Panc1 (cell line): ENCODE measurements around the gene ASPSCR1. TPM values are rescaled to one million over a fixed set of nuclear protein-coding genes. Genes with fewer than 3 reads are reported as not detected.
A peak's percentile ranks its signal among the peaks of the same experiment; 100 is the strongest.

Experiments used
- ATAC-seq: fragments of 200-7000 bp; cut with Tn5 transposase; 2 replicates; pipeline ENCODE4 v1.9.1; 2020; ENCODE audit warnings: mild to moderate bottlenecking, moderate library complexity
- BruUV-seq: library from RNA; stranded (reverse); fragments of 400-500 nt; replicated peaks from 2 replicates; lab custom pipeline; 2021; lab: Mats Ljungman, UMichigan
- CTCF ChIA-PET: fragments of 300-600 bp; sonication (Branson Sonifier 250); formaldehyde crosslinking; loops from one replicate; lab custom pipeline; 2022; ENCODE audit warnings: antibody characterized with exemption; lab: Charles Lee
- POLR2A ChIA-PET: fragments of 300-600 bp; sonication (Branson Sonifier 250); formaldehyde crosslinking; loops from one replicate; lab custom pipeline; 2022; ENCODE audit warnings: antibody characterized with exemption; lab: Charles Lee
- DNase-seq: peaks from one replicate; pipeline ENCODE4 v3.0.0-alpha.2; 2010; ENCODE audit warnings: low read depth, low spot score
- H3K27ac ChIP-seq: 2 replicates; pipeline ENCODE4 v1.5.1; 2011; ENCODE audit warnings: mild to moderate bottlenecking, low read length, inconsistent platforms
- H3K27me3 ChIP-seq: fragments of 200-500 bp; sonication (Bioruptor generic); 2 replicates; pipeline ENCODE4 v1.6.0; 2014; ENCODE audit warnings: low read length, inconsistent platforms; ENCODE audit not compliant: control insufficient read depth, insufficient read depth
- H3K36me3 ChIP-seq: fragments of 200-500 bp; sonication (Bioruptor generic); 2 replicates; pipeline ENCODE4 v1.5.1; 2014; ENCODE audit warnings: inconsistent platforms, mild to moderate bottlenecking, low read length, moderate library complexity; ENCODE audit not compliant: control insufficient read depth, insufficient read depth
- H3K4me1 ChIP-seq: 2 replicates; pipeline ENCODE4 v1.5.1; 2011; ENCODE audit warnings: inconsistent platforms, mild to moderate bottlenecking, low read length, moderate library complexity; ENCODE audit not compliant: control insufficient read depth, insufficient read depth
- H3K4me3 ChIP-seq, 2 experiments: 2 replicates each; pipeline ENCODE4 v1.5.1; 2011 to 2012; ENCODE audit warnings: low read depth in 2 of 2, low read length in 2 of 2, mild to moderate bottlenecking in 2 of 2, inconsistent platforms in 1 of 2, moderate library complexity in 1 of 2
- H3K9me3 ChIP-seq: fragments of 200-500 bp; sonication (Bioruptor generic); 2 replicates; pipeline ENCODE4 v1.5.1; 2014; ENCODE audit warnings: low read depth, mild to moderate bottlenecking, inconsistent platforms, low read length, moderate library complexity; ENCODE audit not compliant: control insufficient read depth, insufficient read depth
- POLR2AphosphoS5 ChIP-seq: IDR thresholded peaks from 2 replicates; pipeline ENCODE4 v1.6.1; 2012; ENCODE audit warnings: mild to moderate bottlenecking, low read depth, low read length, moderate library complexity
- SIN3A ChIP-seq: IDR thresholded peaks from 2 replicates; pipeline ENCODE4 v1.6.1; 2012; ENCODE audit warnings: low read depth, mild to moderate bottlenecking, low read length, moderate library complexity, borderline replicate concordance; ENCODE audit not compliant: insufficient read depth
- TCF7L2 ChIP-seq: IDR thresholded peaks from 2 replicates; pipeline ENCODE4 v1.6.1; 2011; ENCODE audit warnings: mild to moderate bottlenecking, low read depth, low read length, inconsistent platforms
- in situ Hi-C: cut with HindIII; loops from 2 replicates; pipeline ENCODE4 v1.10.0; 2016; ENCODE audit warnings: low sequenced_read_pairs, low pct_unique_long_range_greater_than_20kb
- intact Hi-C: fragments of 100-400 bp; cut with micrococcal nuclease; formaldehyde crosslinking; loops from one replicate; pipeline ENCODE4 v1.10.0; 2022; ENCODE audit not compliant: unreplicated experiment
- total RNA-seq: library from RNA; stranded (reverse); gene quantifications from one replicate; pipeline ENCODE4 v1.2.1, GENCODE V29; 2021; ENCODE audit not compliant: unreplicated experiment
- TF ChIP-seq, protein P1 (sequence below), 2 experiments: IDR thresholded peaks; 2 replicates each; pipeline ENCODE4 v1.6.1; 2011 to 2012; ENCODE audit warnings: low read depth in 2 of 2, control low read depth in 1 of 2, low read length in 1 of 2, mild to moderate bottlenecking in 1 of 2, moderate library complexity in 1 of 2; ENCODE audit not compliant: insufficient read depth in 1 of 2
- TF ChIP-seq, protein P2 (sequence below): fragments of 450-650 bp; IDR thresholded peaks from 2 replicates; pipeline ENCODE4 v1.5.1; 2017; ENCODE audit warnings: mild to moderate bottlenecking

Gene ASPSCR1
- total RNA-seq, 1 experiment from 2014 or later, result 64.7 TPM

DNA sequence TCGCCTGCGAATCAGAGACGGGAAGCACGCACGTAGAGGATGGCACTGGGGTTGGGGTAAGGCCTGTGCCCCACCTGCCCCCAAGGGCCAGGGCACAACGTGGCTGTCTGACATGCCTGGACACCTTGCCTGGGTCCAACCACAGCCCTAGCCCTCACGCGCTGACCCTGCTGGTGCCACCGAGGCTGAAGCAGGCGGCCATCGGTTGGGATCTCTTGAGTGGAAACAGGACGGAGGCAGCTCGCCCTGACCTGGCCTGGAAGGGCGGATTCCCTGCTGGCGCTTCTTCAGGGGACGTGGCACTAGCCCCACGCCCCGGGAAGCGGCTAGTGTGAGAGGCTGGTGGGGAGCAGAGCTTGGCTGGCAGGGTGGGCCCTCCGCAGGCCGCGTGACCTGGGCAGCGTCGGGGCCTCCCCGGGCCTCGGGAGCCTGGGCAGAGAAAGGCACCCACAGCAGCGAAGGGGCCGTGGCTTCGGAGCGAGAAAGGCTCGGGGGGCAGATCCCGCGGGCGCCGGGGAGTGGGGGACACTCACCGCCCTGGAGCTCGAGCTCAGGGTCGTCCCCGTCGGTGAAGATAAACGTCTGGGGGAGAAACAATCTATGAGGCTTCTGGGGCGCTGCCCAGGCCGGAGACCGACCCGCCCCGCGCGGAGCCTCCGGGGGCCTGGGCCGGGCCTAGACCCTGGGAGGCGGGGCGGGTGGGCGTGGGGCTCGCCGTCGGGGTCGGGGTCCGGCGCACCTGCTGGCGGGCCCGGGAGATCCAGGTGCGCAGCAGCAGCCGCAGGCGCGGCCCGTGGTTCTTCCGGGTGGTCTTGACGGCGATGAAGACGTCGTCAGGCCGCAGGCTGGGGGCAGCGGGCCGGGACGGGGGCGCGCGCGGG, 73.6 kb downstream of the ASPSCR1 start:
- ChIA-PET CTCF (no interaction called here), POLR2A (interaction anchor here (0.6 kb wide), 3 partner anchors 9 to 431 kb away, joined by 3 to 4 read pairs (median 4); no protein-coding TSS in a partner anchor)
- Histone ChIP-seq H3K36me3 (peaks cover 9% of the 10 kb centered on the region), H3K9me3 (no peaks in the 10 kb centered on the region), H3K27me3 (no peaks in the 10 kb centered on the region), H3K4me1 (peaks cover 20% of the 10 kb centered on the region), H3K4me3 (peak overlapping the region; percentile 85 to 99), H3K27ac (peak overlapping the region; percentile 73)
- in situ Hi-C loops, result loop anchor here (10.0 kb wide), 1 partner anchor 84 kb away; no protein-coding TSS in a partner anchor
- no peak for DNase-seq
- intact Hi-C loops, result no loop called here
- no peak for TF ChIP-seq POLR2AphosphoS5
- TF ChIP-seq, protein P1, sequence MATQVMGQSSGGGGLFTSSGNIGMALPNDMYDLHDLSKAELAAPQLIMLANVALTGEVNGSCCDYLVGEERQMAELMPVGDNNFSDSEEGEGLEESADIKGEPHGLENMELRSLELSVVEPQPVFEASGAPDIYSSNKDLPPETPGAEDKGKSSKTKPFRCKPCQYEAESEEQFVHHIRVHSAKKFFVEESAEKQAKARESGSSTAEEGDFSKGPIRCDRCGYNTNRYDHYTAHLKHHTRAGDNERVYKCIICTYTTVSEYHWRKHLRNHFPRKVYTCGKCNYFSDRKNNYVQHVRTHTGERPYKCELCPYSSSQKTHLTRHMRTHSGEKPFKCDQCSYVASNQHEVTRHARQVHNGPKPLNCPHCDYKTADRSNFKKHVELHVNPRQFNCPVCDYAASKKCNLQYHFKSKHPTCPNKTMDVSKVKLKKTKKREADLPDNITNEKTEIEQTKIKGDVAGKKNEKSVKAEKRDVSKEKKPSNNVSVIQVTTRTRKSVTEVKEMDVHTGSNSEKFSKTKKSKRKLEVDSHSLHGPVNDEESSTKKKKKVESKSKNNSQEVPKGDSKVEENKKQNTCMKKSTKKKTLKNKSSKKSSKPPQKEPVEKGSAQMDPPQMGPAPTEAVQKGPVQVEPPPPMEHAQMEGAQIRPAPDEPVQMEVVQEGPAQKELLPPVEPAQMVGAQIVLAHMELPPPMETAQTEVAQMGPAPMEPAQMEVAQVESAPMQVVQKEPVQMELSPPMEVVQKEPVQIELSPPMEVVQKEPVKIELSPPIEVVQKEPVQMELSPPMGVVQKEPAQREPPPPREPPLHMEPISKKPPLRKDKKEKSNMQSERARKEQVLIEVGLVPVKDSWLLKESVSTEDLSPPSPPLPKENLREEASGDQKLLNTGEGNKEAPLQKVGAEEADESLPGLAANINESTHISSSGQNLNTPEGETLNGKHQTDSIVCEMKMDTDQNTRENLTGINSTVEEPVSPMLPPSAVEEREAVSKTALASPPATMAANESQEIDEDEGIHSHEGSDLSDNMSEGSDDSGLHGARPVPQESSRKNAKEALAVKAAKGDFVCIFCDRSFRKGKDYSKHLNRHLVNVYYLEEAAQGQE (IDR thresholded peaks at IDR 0.05; ENCODE audit: insufficient read depth in 1 of 2, low read depth in 2 of 2, low read length in 1 of 2), result no peak
- TF ChIP-seq, protein P2, sequence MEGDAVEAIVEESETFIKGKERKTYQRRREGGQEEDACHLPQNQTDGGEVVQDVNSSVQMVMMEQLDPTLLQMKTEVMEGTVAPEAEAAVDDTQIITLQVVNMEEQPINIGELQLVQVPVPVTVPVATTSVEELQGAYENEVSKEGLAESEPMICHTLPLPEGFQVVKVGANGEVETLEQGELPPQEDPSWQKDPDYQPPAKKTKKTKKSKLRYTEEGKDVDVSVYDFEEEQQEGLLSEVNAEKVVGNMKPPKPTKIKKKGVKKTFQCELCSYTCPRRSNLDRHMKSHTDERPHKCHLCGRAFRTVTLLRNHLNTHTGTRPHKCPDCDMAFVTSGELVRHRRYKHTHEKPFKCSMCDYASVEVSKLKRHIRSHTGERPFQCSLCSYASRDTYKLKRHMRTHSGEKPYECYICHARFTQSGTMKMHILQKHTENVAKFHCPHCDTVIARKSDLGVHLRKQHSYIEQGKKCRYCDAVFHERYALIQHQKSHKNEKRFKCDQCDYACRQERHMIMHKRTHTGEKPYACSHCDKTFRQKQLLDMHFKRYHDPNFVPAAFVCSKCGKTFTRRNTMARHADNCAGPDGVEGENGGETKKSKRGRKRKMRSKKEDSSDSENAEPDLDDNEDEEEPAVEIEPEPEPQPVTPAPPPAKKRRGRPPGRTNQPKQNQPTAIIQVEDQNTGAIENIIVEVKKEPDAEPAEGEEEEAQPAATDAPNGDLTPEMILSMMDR, result no peak
- TF ChIP-seq SIN3A, result no peak
- ATAC-seq, result peak; percentile 5; the same call in 1 of the 2 replicates
- BruUV-seq, result no TSS peak

DNA sequence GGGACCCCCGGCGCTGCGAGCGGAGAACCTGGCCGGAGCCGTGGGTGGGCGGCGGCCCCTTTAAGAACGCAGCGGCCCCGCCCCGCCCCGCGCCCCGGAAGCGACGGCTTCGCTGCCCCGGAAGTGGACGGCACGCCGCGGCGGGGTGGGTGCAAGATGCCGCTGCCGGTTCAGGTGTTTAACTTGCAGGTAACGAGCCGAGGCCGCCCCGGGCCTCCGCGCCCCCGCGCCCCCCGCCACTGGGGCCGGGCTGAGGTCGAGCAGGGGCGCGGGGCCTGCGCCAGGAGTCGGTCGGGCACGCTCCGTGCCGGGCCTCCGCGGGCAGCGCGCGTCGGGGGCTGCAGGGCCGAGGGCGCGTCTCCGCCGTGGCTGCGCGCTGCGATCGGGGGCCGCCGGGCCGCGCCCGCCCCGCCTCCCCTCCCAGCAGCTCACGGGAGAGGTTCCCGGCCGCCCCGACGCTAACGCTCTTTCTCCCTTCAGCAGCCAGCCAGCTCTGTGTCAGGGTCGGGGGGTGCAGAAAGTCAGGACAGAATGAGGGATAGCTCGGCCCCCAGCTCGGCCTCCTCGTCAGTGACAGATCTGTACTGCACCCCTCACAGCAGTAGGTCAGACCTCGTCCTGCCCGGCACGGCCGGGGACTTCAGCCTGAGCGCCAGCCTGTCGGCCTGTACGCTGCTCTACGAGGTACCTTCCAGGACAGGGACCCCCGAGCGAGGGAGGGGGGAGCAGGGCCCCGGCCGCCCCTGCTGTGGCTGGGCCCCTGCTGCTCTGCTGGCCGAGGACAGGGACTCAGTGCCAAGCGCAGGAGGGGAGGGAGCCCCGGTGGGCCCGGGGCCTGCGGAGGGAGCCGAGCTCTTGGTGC, 74.6 kb downstream of the ASPSCR1 start, which contains the start of the genes GPS1 and RFNG:
Gene GPS1, plus strand, starts transcription at position 123 of the 862 bp plus-strand sequence. Its CDS starts 34 bp downstream, at position 157.
Gene RFNG, minus strand, starts transcription at position 36 of the 862 bp plus-strand sequence. CDS start 45 bp downstream, outside the sequence.
- POLR2A ChIA-PET, result interaction anchor here (0.6 kb wide), 1 partner anchor 21 kb away, joined by 4 read pairs; no protein-coding TSS in a partner anchor

More for the DNA sequence above, 74.6 kb downstream of the ASPSCR1 start, which contains the start of the genes GPS1 and RFNG:
- TSS peak; percentile 67 for BruUV-seq
- intact Hi-C loops, result no loop called here
- H3K4me1 ChIP-seq, result peaks cover 21% of the 10 kb centered on the region
- TF ChIP-seq, protein P1 (IDR thresholded peaks at IDR 0.05; ENCODE audit: insufficient read depth in 1 of 2, low read depth in 2 of 2, low read length in 1 of 2), result no peak
- TF ChIP-seq, protein P2, result no peak
- peak; percentile 48; the same call in 1 of the 2 replicates for TF ChIP-seq POLR2AphosphoS5
- TF ChIP-seq TCF7L2, result no peak
- TF ChIP-seq SIN3A, result peak; percentile 95; the same call in 1 of the 2 replicates
- CTCF ChIA-PET, result interaction anchor here (0.5 kb wide), 1 partner anchor 99 kb away, joined by 3 read pairs; no protein-coding TSS in a partner anchor
- peaks cover 9% of the 10 kb centered on the region for H3K36me3 ChIP-seq
- peak within 1 kb of the TSS; percentile 85 to 99 for H3K4me3 ChIP-seq
- no peak for DNase-seq
- H3K27me3 ChIP-seq, result no peaks in the 10 kb centered on the region
- H3K27ac ChIP-seq, result peak within 1 kb of the TSS; percentile 82
- peak; percentile 86 for ATAC-seq
- in situ Hi-C loops, result loop anchor here (10.0 kb wide), 1 partner anchor 83 kb away; no protein-coding TSS in a partner anchor
- no peaks in the 10 kb centered on the region for H3K9me3 ChIP-seq
